ENCODE results near the gene SOD2.

SOD2 gene

DNA sequence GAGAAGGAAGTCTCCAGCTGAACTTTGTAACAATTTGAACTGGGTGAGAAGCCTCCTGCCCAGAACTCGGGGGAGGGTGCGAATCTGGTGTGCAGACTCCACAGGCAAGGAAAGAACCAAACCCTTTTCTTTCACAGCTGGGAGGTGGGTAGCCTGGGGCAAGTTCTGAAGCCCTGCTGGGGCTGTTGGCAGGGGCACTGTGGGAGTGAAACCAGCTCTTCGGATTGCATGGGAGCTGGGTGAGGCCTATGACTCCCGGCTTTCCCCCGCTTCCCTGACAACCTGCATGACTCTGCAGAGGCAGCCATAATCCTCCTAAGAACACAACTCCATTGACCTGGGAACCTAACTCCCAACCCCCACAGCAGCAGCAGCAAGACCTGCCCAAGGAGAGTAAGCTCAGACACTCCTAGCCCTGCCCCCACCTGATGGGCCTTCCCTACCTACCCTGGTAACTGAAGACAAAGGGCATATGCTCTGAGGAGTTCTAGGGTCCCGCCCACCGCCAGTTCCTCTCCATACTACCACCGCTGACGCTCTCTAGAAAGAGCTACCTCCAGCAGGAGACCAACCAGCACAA is 37.5 kb downstream of the SOD2 start:
- DNase-seq (ENCODE audit: extremely low read depth, low read depth) = no peak
- TF ChIP-seq, protein P1, sequence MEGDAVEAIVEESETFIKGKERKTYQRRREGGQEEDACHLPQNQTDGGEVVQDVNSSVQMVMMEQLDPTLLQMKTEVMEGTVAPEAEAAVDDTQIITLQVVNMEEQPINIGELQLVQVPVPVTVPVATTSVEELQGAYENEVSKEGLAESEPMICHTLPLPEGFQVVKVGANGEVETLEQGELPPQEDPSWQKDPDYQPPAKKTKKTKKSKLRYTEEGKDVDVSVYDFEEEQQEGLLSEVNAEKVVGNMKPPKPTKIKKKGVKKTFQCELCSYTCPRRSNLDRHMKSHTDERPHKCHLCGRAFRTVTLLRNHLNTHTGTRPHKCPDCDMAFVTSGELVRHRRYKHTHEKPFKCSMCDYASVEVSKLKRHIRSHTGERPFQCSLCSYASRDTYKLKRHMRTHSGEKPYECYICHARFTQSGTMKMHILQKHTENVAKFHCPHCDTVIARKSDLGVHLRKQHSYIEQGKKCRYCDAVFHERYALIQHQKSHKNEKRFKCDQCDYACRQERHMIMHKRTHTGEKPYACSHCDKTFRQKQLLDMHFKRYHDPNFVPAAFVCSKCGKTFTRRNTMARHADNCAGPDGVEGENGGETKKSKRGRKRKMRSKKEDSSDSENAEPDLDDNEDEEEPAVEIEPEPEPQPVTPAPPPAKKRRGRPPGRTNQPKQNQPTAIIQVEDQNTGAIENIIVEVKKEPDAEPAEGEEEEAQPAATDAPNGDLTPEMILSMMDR (IDR thresholded peaks at IDR 0.05; ENCODE audit: low read depth, low read length) = no peak

DNA sequence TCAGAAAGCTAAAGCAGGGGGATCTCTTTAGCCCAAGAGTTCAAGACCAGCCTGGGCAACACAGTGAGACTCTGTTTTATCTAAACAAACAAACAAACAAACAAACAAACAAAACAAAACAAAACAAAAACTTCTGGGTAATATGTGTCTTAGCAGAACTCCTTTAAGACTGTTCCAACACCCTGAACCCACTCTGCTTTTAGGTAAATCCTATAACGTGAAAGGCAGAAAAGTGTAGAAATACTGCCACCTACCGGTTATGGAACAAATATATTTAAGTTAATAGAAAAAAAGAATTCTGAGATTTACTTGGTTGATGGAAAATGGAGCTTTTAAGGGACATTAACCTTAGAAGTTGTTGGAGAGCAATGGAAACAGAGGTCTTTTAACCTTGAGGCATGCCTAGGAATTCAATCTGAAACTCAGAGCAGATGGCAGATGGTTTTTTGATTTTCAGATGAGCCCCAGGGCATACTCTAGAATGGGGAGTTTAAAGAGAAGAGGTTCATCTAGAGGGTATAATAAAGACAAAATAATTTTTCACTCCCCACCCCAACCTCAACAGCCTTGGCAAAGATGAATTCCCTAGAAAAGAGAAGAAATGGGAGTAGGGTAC is 38.5 kb downstream of the SOD2 start:
- TF ChIP-seq, protein P1 (IDR thresholded peaks at IDR 0.05; ENCODE audit: low read depth, low read length) = peak; percentile 44
- DNase-seq (ENCODE audit: extremely low read depth, low read depth) = peak; percentile 31

DNA sequence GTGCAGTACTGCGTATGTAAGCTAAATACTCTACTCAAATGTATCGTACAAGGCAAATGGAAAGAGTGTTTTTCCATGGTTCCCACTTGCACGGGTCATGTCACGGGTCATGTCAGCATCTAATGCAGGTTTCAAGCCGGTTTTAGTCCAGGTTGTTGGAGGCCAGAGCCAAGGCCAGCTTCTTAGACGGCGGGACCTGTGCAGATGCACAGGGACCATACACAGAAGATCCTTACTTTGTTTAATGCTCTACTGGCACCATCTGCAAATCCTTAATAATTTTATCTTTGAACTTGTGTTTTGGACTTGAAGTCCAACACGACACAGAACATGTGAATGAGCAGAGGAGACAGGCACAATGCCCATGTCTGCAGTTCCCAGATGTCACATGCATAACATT is 42.7 kb downstream of the SOD2 start:
- DNase-seq (ENCODE audit: extremely low read depth, low read depth) = no peak
- TF ChIP-seq, protein P1 (IDR thresholded peaks at IDR 0.05; ENCODE audit: low read depth, low read length) = no peak

DNA sequence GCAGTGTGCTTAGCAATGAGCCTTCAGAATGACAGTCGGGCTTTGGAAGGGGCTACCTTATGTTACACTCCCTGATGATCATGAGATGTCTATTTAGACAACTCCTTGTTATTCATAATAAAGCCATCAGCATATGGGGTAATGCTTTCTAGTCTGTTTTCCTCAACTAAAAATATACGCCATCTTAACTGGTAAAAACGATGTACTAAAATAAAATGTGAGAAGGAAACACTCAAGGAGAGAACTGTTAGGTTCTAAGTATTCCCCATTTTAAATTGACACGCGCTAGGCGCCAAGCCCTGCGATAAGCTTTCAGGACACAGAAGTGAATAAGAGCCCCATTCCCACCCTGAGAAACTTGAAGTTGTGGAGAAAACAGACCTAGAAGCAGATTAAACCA is 43.6 kb downstream of the SOD2 start:
- TF ChIP-seq, protein P1 (IDR thresholded peaks at IDR 0.05; ENCODE audit: low read depth, low read length) = no peak
- no peak for DNase-seq (ENCODE audit: extremely low read depth, low read depth)

DNA sequence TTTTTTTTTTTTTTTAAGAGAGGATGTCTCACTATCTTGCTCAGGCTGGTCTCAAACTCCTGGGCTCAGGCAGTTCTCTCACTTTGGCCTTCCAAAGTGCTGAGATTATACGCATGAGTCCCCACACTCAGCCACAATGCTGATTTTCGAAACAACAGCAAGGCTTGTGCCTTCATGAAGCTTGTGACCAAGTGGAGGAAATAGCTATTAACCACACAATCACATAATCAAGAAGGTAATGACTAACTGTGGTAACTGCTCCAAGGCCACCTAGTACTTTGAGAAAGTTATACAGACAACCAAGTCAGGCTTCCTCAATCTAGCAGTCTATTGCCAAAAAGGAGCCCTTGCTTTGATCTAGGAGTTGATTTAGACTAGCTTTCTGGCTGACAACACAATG is 46.3 kb downstream of the SOD2 start:
- TF ChIP-seq, protein P1 (IDR thresholded peaks at IDR 0.05; ENCODE audit: low read depth, low read length) = no peak
- DNase-seq (ENCODE audit: extremely low read depth, low read depth) = no peak

DNA sequence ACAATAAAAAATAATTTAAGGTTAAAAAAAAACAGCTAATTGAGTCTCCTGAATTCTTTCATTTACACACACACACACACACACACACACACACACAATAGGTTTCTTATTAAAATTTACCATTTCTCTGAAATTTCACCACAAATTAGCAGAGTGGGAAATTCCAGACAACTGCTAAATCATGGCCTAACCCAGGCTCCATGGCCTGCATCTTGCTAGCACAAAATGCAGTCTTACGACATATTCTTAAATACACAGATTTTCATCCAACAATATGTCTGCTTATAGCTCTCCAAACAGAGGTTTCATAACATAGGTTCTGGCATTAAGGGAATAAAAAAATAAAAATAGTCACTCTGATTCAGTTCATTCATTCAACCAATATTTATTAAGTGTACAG is 46.9 kb downstream of the SOD2 start:
- no peak for DNase-seq (ENCODE audit: extremely low read depth, low read depth)
- TF ChIP-seq, protein P1 (IDR thresholded peaks at IDR 0.05; ENCODE audit: low read depth, low read length) = no peak

DNA sequence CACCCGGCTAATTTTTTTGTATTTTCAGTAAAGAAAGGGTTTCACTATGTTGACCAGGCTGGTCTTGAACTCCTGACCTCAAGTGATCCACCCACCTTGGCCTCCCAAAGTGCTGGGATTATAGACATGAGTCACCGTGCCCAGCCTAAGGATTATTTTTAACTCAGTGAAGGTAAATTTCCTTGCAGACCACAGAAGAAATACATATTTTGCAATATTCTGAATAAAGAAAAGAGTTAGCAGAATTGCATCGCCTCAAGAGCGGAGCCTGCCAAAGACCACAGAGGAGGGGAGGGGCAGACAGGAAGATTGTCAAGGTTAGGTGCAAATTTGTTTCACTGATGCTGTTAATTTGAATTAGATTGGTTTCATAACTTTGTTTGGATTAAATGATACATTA is 47.4 kb downstream of the SOD2 start:
- TF ChIP-seq, protein P1 (IDR thresholded peaks at IDR 0.05; ENCODE audit: low read depth, low read length) = no peak
- DNase-seq (ENCODE audit: extremely low read depth, low read depth) = no peak

All from AG09319 (cell line).